Measurements from ENCODE around the gene RPA3.
"Not testable (repeated sequence)": the region's sequence is repeated elsewhere in the genome, so short reads cannot be mapped to it uniquely, and the experiment has no call there.

Gene RPA3

GRCh38 chr7:7694542-7694941 lies 23.9 kb downstream of the RPA3 start:
- DNase-seq (ENCODE audit: low spot score), result no peak

- no peak for DNase-seq (ENCODE audit: low spot score)
These were observed 24.5 kb downstream of the RPA3 start for GRCh38 chr7:7693881-7694280.

GRCh38 chr7:7688956-7689355 lies 29.5 kb downstream of the RPA3 start:
- no peak for DNase-seq (ENCODE audit: low spot score)

- DNase-seq (ENCODE audit: low spot score), result no peak
These were observed 30.1 kb downstream of the RPA3 start for GRCh38 chr7:7688310-7688709.

- no peak for DNase-seq (ENCODE audit: low spot score)
These were observed 30.6 kb downstream of the RPA3 start for GRCh38 chr7:7687800-7688199.

GRCh38 chr7:7686811-7687508 lies 31.4 kb downstream of the RPA3 start:
- DNase-seq (ENCODE audit: low spot score), result no peak

GRCh38 chr7:7682861-7683260 lies 35.5 kb downstream of the RPA3 start:
- no peak for DNase-seq (ENCODE audit: low spot score)

- no peak for DNase-seq (ENCODE audit: low spot score)
These were observed 36.5 kb downstream of the RPA3 start for GRCh38 chr7:7681936-7682329.

GRCh38 chr7:7681191-7681935 lies 37.0 kb downstream of the RPA3 start:
- DNase-seq (ENCODE audit: low spot score), result peak; percentile 68

GRCh38 chr7:7679640-7680039 lies 38.8 kb downstream of the RPA3 start:
- not testable (repeated sequence) for DNase-seq (ENCODE audit: low spot score)

GRCh38 chr7:7675686-7676085 lies 42.7 kb downstream of the RPA3 start:
- DNase-seq (ENCODE audit: low spot score), result peak; percentile 43

- no peak for DNase-seq (ENCODE audit: low spot score)
These were observed 45.2 kb downstream of the RPA3 start for GRCh38 chr7:7673240-7673550.

GRCh38 chr7:7672545-7673239 lies 45.7 kb downstream of the RPA3 start:
- no peak for DNase-seq (ENCODE audit: low spot score)

GRCh38 chr7:7671361-7671760 lies 47.0 kb downstream of the RPA3 start:
- no peak for DNase-seq (ENCODE audit: low spot score)

- DNase-seq (ENCODE audit: low spot score), result no peak
These were observed 47.9 kb downstream of the RPA3 start for GRCh38 chr7:7670490-7670889.

GRCh38 chr7:7668706-7669105 lies 49.7 kb downstream of the RPA3 start:
- DNase-seq (ENCODE audit: low spot score), result no peak

- DNase-seq (ENCODE audit: low spot score), result no peak
These were observed 51.2 kb downstream of the RPA3 start for GRCh38 chr7:7667187-7667586.

GRCh38 chr7:7665031-7665430 lies 53.4 kb downstream of the RPA3 start:
- DNase-seq (ENCODE audit: low spot score), result no peak

GRCh38 chr7:7664291-7664690 lies 54.1 kb downstream of the RPA3 start:
- DNase-seq (ENCODE audit: low spot score), result no peak

GRCh38 chr7:7662527-7662926 lies 55.9 kb downstream of the RPA3 start:
- DNase-seq (ENCODE audit: low spot score), result no peak

GRCh38 chr7:7656459-7656858 lies 61.9 kb downstream of the RPA3 start:
- DNase-seq (ENCODE audit: low spot score), result not testable (repeated sequence)

- peak; percentile 16 for DNase-seq (ENCODE audit: low spot score)
These were observed 63.3 kb downstream of the RPA3 start for GRCh38 chr7:7654964-7655715.
